LNCaP clone FGC (cell line): Measurements from ENCODE around the gene TRIM60.

Experiments
- DNase-seq: peaks from one replicate; pipeline ENCODE4 v3.0.0-alpha.2; 2011; ENCODE audit warnings: low read depth
- H3K4me3 ChIP-seq: 2 replicates; pipeline ENCODE4 v1.5.1; 2011; ENCODE audit warnings: mild to moderate bottlenecking, low read depth, low read length, control low read depth
- TF ChIP-seq, protein P1 (sequence below): IDR thresholded peaks from 2 replicates; pipeline ENCODE4 v1.5.1; 2012; ENCODE audit warnings: mild to moderate bottlenecking; ENCODE audit not compliant: control insufficient read depth, insufficient read depth; ENCODE audit errors: extremely low read depth

Gene TRIM60

GRCh38 chr4:165085946-165086345, 54.1 kb downstream of the TRIM60 start:
- no peak overlapping the region for H3K4me3 ChIP-seq
- TF ChIP-seq, protein P1, sequence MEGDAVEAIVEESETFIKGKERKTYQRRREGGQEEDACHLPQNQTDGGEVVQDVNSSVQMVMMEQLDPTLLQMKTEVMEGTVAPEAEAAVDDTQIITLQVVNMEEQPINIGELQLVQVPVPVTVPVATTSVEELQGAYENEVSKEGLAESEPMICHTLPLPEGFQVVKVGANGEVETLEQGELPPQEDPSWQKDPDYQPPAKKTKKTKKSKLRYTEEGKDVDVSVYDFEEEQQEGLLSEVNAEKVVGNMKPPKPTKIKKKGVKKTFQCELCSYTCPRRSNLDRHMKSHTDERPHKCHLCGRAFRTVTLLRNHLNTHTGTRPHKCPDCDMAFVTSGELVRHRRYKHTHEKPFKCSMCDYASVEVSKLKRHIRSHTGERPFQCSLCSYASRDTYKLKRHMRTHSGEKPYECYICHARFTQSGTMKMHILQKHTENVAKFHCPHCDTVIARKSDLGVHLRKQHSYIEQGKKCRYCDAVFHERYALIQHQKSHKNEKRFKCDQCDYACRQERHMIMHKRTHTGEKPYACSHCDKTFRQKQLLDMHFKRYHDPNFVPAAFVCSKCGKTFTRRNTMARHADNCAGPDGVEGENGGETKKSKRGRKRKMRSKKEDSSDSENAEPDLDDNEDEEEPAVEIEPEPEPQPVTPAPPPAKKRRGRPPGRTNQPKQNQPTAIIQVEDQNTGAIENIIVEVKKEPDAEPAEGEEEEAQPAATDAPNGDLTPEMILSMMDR = no peak
- no peak for DNase-seq

DNA sequence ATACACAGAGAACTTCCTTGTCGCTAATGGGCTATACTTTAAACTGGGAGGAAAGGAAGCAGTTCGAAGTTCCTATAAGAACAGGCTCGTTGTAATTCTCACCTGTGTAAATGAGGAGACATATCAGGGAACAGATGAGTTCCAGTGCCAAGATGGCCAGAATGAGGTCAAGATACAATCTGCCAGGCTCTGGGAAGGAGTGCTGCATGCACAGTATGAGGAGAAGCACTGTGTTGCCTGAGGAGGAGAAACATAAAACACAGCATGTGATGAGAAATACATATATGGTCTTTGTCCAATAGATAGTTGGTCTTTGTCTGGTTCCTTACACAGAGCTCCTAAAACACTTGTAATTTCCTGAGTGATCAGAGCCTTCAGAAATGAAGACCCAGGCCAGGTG, 56.6 kb downstream of the TRIM60 start:
- no peak for DNase-seq
- TF ChIP-seq, protein P1 = no peak
- no peak overlapping the region for H3K4me3 ChIP-seq
